ENCODE results near the gene PYCR2.
"Not testable (repeated sequence)": the region's sequence is repeated elsewhere in the genome, so short reads cannot be mapped to it uniquely, and the experiment has no call there.

The PYCR2 gene

GRCh38 chr1:225923692-225924555, at the start of gene PYCR2:
TSS of gene PYCR2 (minus strand) at chr1:225924250. CDS start at chr1:225924110, 140 bp downstream.
- peak; percentile 98 for DNase-seq

- DNase-seq, result peak; percentile 91
Measured at GRCh38 chr1:225973158-225973557, 49.1 kb upstream of the PYCR2 start.

GRCh38 chr1:225972344-225973152, 48.5 kb upstream of the PYCR2 start:
- no peak for DNase-seq

GRCh38 chr1:225970592-225971157, 46.6 kb upstream of the PYCR2 start:
- not testable (repeated sequence) for DNase-seq

- not testable (repeated sequence) for DNase-seq
Measured at GRCh38 chr1:225969751-225970150, 45.7 kb upstream of the PYCR2 start.

GRCh38 chr1:225965231-225965630, 41.2 kb upstream of the PYCR2 start:
- DNase-seq, result no peak

GRCh38 chr1:225963735-225964530, 39.9 kb upstream of the PYCR2 start:
- DNase-seq, result no peak

- DNase-seq, result no peak
Measured at GRCh38 chr1:225962440-225962975, 38.5 kb upstream of the PYCR2 start.

- DNase-seq, result no peak
Measured at GRCh38 chr1:225961659-225962439, 37.8 kb upstream of the PYCR2 start.

- DNase-seq, result no peak
Measured at GRCh38 chr1:225958041-225958440, 34.0 kb upstream of the PYCR2 start.

- no peak for DNase-seq
Measured at GRCh38 chr1:225954753-225955152, 30.7 kb upstream of the PYCR2 start.

GRCh38 chr1:225953315-225953714, 29.3 kb upstream of the PYCR2 start:
- DNase-seq, result no peak

- DNase-seq, result no peak
Measured at GRCh38 chr1:225950905-225951497, 27.0 kb upstream of the PYCR2 start.

- DNase-seq, result no peak
Measured at GRCh38 chr1:225949041-225949440, 25.0 kb upstream of the PYCR2 start.

- DNase-seq, result no peak
Measured at GRCh38 chr1:225946803-225947202, 22.8 kb upstream of the PYCR2 start.

- DNase-seq, result no peak
Measured at GRCh38 chr1:225946082-225946620, 22.1 kb upstream of the PYCR2 start.

GRCh38 chr1:225945564-225945963, 21.5 kb upstream of the PYCR2 start:
- no peak for DNase-seq

GRCh38 chr1:225944951-225945350, 20.9 kb upstream of the PYCR2 start:
- DNase-seq, result no peak

GRCh38 chr1:225944387-225944786, 20.3 kb upstream of the PYCR2 start:
- no peak for DNase-seq

- no peak for DNase-seq
Measured at GRCh38 chr1:225943582-225943981, 19.5 kb upstream of the PYCR2 start.

- no peak for DNase-seq
Measured at GRCh38 chr1:225942574-225942973, 18.5 kb upstream of the PYCR2 start.

All from NCI-H1436 (cell line).